D721Med (cell line): ENCODE measurements around the gene IZUMO3.
"Not testable (repeated sequence)": the region's sequence is repeated elsewhere in the genome, so short reads cannot be mapped to it uniquely, and the experiment has no call there.

Experiments
- DNase-seq: peaks from one replicate; pipeline ENCODE4 v3.0.0; 2011; ENCODE audit warnings: low spot score; ENCODE audit not compliant: insufficient read length
- FAIRE-seq: peaks from 2 replicates; lab custom pipeline; 2011; peaks lifted over from hg19 to GRCh38; lab: Jason Lieb, UNC
- TF ChIP-seq, protein P1 (sequence below): IDR thresholded peaks from 2 replicates; pipeline ENCODE4 v1.5.1; 2012; ENCODE audit warnings: mild to moderate bottlenecking, control low read depth; ENCODE audit not compliant: insufficient read depth; ENCODE audit errors: missing control alignments

Gene IZUMO3, protein sequence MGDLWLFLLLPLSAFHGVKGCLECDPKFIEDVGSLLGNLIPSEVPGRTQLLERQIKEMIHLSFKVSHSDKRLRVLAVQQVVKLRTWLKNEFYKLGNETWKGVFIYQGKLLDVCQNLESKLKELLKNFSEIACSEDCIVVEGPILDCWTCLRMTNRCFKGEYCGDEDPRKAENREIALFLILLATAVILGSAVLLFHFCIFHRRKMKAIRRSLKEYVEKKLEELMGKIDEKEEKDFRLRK

DNA sequence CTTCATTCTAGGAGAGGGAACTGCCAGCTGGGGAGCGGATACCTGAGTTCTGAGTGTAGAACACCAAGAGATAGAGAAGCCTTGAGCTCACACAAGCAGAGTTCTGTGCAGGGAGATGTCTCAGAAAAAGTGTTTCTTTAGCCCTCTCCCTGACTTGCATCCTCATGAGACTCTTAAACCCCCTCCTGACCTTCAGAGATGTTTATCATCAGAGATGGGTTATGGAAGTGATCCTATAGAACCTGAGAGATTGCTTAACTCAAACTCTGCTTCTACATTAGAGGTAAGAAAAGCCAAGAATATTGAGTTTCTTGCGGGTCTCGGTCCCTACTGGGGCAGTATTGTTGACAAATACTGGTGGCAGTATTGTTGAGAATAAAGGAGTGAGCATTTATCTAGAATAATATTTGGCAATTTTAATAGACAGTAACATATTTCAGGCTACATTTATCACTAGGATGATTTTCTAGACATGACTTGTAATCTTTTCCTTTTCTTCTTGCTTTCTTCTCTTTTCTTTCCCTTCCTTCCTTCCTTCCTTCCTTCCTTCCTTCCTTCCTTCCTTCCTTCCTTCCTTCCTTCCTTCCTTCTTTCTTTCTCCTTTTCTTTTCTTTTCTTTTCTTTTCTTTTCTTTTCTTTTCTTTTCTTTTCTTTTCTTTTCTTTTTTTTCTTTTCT, at the start of gene IZUMO3:
TSS of gene IZUMO3 (minus strand) at position 51 of the 676 bp plus-strand sequence. CDS start 248 bp downstream, outside the sequence.
- DNase-seq (no peak), FAIRE-seq (no peak)
- TF ChIP-seq, protein P1, sequence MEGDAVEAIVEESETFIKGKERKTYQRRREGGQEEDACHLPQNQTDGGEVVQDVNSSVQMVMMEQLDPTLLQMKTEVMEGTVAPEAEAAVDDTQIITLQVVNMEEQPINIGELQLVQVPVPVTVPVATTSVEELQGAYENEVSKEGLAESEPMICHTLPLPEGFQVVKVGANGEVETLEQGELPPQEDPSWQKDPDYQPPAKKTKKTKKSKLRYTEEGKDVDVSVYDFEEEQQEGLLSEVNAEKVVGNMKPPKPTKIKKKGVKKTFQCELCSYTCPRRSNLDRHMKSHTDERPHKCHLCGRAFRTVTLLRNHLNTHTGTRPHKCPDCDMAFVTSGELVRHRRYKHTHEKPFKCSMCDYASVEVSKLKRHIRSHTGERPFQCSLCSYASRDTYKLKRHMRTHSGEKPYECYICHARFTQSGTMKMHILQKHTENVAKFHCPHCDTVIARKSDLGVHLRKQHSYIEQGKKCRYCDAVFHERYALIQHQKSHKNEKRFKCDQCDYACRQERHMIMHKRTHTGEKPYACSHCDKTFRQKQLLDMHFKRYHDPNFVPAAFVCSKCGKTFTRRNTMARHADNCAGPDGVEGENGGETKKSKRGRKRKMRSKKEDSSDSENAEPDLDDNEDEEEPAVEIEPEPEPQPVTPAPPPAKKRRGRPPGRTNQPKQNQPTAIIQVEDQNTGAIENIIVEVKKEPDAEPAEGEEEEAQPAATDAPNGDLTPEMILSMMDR = no peak

DNA sequence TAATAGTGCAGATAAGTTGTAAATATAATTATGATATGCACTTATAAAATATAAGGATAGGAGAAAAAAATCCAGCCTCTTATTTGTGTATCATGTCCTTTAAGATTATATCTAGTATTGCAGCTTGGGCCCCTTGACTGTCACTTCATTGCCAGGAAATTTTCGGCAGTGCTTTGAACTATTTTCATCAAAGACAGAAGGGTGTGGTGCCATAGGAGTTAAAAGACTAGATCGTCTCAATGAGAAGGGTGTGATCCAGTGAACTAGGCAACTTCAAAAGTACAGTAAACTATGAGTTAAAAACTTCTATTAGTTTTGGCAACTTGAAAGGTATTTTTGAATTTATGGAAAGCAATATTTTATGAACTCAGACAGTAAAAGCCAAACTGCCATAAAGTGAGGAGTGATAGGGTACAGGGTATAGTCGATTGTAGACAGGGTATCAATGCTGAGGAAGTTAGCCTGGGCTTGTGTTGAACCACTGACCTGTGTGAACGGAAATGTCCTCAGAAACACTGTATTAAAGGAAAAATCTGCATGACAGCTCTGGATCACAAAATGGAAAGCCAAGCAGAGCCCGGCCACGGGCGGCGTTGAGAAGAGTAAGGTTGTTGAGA, 48.6 kb upstream of the IZUMO3 start:
- DNase-seq (no peak), FAIRE-seq (no peak)
- TF ChIP-seq, protein P1 = no peak

DNA sequence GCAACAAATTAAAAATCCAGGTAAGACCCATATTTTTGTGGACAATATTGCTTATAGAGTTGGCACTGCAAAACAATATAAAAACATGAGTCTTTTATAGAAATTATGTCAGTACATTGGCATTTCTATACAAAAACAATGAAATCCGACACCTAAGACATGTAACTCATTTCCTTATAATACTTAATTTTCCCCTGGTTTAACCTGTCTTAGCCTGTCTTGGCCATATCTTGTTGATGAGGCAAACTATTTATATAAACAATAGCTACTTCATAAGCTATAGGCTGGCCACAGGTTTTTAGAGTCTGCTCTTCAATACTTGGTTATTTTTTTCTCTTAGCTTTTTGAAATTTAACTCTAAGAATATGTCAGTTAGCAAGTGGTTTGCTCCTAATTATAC, 44.7 kb upstream of the IZUMO3 start:
- FAIRE-seq (no peak), DNase-seq (no peak)

DNA sequence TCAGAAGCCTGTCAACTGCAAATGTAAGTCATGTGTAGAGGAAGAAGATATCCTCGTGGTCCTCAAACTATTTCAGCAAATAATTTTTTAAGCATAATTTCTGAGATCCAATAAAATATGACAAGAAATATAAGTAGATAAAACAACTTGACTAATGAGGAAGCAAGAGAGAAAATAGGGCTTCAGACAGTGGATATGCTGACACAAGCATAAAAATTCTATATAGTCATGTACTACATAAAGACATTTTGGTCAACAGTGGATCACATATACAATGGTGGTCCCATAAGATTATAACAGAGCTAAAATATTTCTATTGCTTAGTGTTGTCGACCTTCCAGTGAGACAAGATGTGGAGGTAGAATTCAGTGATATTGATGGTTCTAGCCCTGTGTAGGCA, 42.2 kb upstream of the IZUMO3 start:
- DNase-seq = no peak
- FAIRE-seq = no peak
- TF ChIP-seq, protein P1 = no peak

More for the DNA sequence above, 44.7 kb upstream of the IZUMO3 start:
- TF ChIP-seq, protein P1 = no peak

DNA sequence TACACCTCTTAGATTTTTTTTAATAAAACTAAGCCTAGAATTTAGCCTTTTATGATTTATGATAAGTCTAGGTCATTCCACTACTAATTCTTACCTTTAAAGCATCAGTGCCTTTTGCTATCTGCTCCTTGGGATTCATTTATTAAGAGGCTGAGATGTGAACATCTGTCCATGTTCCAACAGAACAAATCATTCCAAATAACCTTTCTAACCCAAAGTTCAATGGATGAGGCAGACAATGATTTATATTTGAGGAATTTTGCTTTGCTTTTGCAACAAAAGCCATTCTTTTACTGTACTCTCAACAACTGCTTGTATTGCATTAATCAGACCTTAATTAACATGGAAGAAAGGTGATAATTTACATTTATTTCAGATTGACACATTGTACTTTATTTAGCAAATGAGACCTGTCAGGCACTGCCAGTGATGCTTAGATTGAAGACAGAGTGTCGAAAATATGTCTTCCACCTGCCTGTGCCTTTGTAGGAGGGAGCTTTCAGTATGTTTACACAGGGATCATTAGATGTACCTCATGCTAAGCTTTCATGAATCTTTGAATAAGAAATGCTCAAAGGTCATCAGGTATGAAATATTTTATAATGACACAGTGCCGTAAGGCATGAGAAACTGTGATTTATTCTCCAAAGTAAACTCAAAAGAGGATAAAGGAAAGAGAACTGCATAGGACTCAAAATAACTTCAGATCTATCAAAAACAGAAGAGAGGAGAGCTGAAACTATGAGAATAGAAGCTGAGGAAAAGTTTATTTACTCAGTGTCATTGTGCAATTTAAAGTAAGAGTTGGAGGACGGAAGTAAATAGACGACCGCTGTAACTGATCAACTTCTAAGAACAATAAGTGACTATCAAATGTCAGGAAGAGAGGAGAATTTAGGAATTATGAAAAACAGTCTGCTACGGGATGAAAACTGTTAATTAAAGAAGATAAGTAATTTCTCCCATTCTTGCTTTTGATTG, 36.7 kb upstream of the IZUMO3 start:
- DNase-seq (no peak), FAIRE-seq (no peak)
- TF ChIP-seq, protein P1 = no peak

DNA sequence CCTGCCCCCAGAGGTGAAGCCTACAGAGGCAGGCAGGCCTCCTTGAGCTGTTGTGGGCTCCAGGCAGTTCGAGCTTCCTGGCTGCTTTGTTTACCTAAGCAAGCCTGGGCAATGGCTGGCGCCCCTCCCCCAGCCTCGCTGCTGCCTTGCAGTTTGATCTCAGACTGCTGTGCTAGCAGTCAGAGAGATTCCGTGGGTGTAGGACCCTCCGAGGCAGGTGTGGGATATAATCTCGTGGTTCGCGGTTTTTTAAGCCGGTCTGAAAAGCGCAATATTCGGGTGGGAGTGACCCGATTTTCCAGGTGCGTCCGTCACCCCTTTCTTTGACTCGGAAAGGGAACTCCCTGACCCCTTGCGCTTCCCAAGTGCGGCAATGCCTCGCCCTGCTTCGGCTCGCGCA, 34.3 kb upstream of the IZUMO3 start:
- FAIRE-seq, DNase-seq: not testable (repeated sequence)

DNA sequence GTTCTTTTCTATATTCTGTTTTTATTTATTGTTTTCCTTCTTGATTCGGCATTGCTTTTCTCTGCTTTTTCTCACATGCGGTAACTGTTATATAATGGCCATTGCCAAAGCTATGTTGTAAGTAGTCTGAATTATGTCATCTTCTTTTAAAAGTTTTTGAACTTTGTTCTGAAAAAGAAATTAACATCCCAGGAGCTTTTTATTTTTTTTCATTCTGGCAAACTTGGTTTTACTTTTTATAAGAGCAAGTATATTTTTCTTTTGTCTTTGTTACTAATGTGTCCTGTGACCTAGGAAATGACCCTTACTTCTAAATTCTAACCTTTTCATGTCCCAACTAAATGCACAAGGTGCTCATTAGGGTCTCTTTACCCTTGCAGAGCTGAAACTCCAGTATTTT, 26.7 kb upstream of the IZUMO3 start:
- no peak for FAIRE-seq
- TF ChIP-seq, protein P1 = no peak

More for the DNA sequence above, 26.7 kb upstream of the IZUMO3 start:
- no peak for DNase-seq
